Hematopoietic multipotent progenitor cell treated with erythropoietin and hydrocortisone succinate and interleukin-3 and kit ligand, for 6 days (in vitro differentiated cells): ENCODE results near the gene MCAM.

Source experiments
- DNase-seq: peaks from one replicate; pipeline ENCODE4 v3.0.0-alpha.2; 2015

MCAM gene

GRCh38 chr11:119329320-119329719 is 12.4 kb upstream of the MCAM start:
- DNase-seq: no peak

GRCh38 chr11:119324189-119324588 is 7.3 kb upstream of the MCAM start:
- no peak for DNase-seq

- peak; percentile 75 for DNase-seq
Measured at GRCh38 chr11:119323532-119324033, 6.7 kb upstream of the MCAM start.

DNA sequence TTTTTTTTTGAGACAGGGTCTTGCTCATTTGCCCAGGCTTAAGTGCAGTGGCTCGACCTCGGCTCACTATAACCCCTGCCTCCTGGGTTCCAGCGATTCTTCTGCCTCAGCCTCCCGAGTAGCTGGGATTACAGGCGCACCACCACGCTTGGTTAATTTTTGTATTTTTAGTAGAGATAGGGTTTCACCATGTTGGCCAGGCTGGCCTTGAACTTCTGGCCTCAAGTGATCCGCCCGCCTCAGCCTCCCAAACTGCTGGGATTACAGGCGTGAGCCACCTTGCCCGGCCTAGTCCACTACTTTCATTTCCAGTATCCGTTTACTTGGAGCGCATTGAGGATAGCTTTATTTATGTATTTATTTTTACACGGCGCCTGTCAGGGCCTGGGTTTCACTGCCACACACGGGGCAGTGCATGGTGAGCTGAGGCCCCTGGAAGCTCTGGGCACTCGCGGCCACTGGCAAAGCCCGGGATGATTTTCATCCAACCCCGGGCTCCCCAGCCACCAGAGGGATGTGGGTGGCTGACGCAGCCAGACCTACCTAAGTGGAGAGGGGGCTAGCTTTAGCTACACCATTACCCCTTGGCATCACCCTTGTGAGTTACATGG is 6.1 kb upstream of the MCAM start:
- DNase-seq: no peak

DNA sequence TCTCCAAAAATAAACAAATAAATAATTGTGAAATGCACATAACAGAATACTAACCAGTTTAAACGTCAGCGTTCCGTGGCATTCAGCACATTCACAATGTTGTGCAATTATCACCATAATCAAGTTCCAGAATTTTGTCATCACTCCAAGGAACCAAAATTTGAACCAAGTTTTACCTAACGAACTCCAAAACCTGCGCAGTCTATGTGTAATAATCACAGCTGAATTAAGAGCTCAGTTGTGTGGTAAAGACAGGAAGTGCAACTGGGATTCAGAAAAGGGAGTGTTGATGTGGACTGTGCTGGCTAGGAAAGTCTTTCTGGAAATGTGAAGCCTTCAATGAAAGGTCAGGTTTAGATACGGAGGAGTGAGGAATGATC is 5.4 kb upstream of the MCAM start:
- DNase-seq: no peak

GRCh38 chr11:119320776-119321524 is 4.0 kb upstream of the MCAM start:
- peak; percentile 49 for DNase-seq

DNA sequence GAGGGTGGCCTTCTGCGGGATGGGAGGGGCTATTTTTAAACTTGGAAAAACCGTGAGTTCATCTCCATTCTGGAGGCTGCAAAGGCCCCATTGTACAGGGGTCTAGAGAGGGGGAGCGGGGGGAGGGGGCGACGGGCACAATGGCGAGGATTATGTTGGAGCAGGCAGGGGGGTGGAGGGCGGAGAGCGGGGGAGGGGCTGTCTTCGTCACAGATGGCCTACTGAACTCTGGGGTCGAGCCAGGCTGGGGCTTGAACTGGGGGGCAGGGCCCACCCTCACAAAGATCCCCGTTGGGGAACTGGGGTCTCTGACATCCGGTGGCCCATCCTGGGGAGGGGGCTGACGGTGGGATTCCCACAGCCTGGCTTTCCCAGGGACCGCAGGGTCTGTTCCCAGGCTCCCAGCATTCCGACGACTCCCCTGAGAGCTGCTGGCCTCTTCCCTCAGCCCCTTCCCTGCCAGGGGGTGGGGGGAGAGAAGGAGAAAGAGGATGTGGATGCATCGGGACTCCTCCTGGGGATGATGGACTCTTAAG is 3.4 kb upstream of the MCAM start:
- DNase-seq: no peak

DNA sequence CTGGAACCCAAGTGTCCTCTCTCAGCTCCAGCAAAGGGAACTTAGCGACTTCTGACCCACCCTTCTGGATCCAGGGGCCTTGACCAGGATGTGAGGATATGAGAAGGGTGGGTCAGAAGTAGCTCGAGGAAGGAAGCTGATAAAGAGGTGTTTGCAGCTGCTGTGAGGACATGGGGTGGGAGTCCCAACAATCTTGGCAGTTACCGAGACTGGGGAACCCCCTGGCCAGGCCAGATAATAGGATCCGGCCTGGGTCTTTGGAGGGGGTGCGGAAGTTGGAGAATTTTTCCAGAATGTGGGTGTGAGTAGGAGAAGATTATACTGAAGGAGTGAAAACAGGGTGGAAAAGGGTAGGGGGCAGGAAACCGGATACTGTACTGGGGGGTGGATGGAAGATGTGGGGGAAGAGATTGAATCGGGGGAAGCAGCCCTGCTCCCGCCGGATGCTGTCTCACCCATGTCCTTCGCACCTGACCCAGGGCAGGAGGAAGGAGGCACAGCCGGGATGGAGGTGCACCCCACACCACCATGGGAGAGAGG is 2.8 kb upstream of the MCAM start:
- DNase-seq: no peak

DNA sequence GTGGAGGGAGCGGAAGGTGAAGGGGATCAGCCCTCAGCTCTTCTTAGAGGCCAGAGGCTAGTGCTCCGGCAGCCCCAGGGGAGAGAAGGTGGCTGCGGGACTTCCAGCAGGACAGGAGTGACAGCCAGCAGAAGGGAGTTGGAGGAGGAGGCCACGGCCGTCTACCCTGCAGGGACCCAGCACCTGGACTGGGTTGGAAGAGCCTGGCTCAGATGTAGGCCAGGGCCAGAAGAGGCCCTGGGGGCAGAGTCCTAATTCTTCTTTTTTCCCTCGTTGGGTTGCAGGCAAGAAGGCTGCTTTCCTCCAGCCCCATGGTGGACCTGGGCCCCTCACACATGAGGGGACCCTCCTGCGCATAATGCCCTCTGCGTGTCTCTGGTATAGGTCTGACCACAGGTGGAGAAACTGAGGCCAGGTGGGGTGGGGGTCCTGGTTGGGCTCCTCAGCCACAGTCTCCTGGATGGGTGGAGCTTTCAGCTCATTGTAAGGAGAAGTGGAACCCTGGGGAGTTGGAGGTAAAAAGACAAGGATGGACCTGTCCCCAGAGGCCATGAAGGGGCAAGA is 2.3 kb upstream of the MCAM start:
- no peak for DNase-seq

GRCh38 chr11:119318240-119319135 is 1.6 kb upstream of the MCAM start:
- DNase-seq: no peak

- DNase-seq: no peak
Measured at GRCh38 chr11:119317592-119318239, 786 bp upstream of the MCAM start.

- DNase-seq: no peak
Measured at GRCh38 chr11:119316016-119316728, 758 bp downstream of the MCAM start.

DNA sequence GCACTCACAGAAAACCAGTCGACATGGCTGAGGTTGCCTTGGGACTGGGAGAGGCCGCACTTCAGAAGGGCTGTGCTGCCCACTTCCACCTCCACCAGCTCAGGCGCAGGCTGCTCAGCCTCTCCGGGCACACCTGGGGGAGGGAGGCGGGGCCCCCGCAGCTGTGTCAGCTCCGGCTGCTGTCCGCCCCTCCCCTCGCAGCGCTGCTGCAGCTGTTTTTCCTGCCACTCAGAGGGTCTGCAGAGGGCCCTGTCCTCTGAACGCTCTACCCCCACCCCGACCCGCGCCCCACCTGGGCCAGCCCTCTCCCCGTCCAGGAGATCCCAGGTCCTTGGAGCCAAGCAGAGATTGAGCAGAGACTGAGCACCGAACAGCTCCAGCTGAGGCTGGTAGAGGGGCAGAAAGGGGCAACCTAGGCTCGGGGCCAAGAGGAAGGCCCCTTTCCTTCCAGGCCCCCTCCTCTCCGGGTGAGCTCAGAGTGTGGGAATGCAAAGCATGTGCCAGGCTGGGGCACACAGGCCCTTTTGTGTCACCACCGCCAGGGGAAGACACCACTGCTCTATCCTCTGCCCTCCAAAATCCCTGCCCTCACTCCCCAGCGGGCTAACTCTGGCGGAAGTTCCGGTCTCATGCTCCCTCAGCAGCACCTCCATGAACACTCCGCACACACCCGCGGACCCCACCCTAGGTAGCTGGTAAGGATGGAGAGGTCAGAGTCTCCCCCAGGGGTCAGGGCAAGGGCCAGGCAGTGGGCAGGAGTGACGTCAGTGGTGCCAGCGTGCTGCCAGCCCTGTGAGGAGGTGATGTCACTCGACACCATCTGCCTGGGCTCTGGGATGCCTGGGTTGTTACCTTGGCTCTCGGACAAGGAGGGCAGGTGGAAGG is 1.6 kb downstream of the MCAM start:
- DNase-seq: no peak

DNA sequence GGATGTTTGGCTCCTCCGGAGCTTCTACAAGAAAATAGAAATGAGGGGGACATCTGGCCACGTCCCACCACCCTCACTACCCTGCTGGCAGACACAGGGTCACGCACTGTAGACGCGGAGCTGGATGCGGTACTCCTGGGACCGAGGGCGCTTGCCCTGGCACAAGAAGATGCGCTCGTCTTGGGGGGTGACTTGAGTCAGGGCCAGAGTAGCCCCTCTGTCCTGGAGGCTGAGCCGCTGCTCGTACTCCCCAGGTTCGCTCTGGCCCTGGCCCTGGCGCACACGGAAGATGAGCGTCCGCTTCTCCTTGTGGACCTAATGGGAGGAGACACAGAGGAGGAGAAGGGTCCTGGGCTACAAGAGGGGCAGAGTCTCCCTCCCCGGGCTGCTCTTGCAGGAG is 2.2 kb downstream of the MCAM start:
- DNase-seq: no peak

- DNase-seq: no peak
Measured at GRCh38 chr11:119310682-119311052, 6.3 kb downstream of the MCAM start.

DNA sequence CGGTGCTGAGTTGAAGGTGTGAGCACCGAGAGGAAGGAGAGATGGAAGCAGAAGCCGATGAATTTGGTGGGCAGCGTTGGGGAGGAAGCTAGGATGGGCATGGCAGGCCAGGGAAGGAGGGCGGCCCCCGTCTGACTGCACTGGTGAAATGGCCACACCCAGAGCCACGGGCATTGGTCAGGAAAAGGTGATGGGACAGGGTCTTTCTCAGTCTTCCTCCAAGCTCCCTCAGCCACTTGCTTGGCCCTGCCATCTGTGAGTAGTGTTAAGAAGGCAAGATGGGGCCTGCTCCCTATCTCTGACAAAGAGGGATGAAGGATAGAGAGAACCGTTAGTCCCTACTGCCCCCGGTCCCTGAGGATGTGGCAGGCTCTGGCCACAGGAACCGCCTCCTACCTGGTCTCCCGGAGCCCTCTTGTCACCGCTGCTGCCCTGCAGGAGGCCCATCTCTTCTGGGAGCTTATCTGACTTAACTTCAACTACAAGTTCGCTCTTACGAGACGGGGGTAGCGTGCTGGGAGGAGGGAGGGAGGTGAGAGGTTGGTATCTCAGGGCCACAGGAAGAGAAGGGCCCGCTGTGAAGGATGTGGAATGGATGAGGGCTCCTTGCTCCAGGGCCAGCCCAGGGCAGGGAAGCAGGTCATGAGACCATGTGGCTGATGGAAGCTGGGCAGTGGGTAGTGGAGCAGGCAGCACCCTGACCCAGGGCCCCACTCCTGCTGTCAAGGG is 6.8 kb downstream of the MCAM start:
- DNase-seq: no peak

DNA sequence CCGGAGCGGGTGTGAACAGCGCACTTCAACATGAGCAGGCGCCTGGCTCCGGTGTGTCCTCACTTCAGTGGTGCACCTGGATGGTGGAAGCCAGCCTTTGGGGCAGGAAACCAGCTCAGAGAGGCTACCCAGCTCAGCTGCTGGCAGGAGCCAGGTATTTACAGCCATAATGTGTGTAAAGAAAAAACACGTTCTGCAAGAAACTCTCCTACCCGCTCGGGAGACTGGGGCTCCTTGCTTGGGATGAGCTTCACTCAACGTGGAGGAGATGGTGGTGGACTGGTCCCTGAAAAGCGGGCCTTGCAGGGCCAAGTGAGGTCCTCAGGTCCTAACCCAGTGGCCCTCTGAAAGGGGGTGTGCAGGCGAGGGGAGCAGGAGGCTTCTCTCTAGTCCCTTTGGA is 7.5 kb downstream of the MCAM start:
- DNase-seq: no peak

DNA sequence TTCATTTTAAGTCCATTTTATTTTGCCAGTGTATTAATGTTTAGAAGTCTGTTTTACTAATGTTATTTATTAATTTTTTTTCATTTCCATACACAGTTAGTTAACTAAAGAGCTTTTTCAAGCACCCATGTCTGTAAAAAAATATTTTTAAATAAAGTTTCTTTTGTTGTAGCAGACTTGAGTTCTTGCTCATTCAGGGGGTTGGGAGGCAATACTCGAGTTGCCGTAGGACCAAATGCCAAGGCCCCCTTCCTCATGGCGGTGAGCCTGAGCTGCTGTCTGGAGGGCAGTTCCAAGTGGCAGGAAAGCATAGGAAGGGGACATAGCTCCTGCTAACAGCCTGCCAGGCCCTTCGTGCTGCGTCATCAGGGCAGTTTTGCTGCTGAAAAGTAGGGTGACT is 9.0 kb downstream of the MCAM start:
- DNase-seq: no peak

- DNase-seq: no peak
Measured at GRCh38 chr11:119307219-119307618, 9.7 kb downstream of the MCAM start.

DNA sequence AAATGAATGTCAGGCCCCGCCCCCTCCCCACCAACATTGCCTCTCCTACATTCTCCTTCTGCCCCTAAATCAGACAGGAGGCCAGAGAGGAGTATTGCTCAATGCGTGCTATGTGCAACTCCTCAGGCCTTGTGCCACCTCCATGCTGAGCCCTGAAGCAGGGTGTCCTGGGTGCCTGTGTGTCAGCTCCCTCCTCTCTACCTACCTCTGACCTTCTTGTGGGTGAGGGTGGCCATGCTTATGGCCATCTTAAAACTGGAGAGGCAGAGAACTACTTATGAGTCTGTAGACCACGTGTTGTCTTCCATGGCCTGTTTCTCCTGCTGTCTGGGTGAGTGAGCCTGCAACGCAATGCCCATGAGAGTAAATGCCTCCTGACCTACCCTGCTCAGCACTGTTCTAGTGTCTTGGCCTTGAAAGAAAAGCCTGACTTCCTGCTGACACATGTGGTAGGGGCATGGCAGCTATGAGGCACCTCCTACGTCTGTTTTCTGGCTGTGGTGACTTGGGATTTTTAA is 10.5 kb downstream of the MCAM start:
- no peak for DNase-seq
